ENCODE results near the gene GCN1.

- TF ChIP-seq, protein P1, sequence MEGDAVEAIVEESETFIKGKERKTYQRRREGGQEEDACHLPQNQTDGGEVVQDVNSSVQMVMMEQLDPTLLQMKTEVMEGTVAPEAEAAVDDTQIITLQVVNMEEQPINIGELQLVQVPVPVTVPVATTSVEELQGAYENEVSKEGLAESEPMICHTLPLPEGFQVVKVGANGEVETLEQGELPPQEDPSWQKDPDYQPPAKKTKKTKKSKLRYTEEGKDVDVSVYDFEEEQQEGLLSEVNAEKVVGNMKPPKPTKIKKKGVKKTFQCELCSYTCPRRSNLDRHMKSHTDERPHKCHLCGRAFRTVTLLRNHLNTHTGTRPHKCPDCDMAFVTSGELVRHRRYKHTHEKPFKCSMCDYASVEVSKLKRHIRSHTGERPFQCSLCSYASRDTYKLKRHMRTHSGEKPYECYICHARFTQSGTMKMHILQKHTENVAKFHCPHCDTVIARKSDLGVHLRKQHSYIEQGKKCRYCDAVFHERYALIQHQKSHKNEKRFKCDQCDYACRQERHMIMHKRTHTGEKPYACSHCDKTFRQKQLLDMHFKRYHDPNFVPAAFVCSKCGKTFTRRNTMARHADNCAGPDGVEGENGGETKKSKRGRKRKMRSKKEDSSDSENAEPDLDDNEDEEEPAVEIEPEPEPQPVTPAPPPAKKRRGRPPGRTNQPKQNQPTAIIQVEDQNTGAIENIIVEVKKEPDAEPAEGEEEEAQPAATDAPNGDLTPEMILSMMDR (conservative IDR thresholded peaks at IDR 0.05), result no peak
- no peak for TF ChIP-seq EZH2 (IDR thresholded peaks at IDR 0.05; ENCODE audit: low read depth)
Observed at GRCh38 chr12:120181991-120182631, 12.4 kb downstream of the GCN1 start.

Data from PC-9 (cell line).